ENCODE data around the gene PDE11A.

DNA sequence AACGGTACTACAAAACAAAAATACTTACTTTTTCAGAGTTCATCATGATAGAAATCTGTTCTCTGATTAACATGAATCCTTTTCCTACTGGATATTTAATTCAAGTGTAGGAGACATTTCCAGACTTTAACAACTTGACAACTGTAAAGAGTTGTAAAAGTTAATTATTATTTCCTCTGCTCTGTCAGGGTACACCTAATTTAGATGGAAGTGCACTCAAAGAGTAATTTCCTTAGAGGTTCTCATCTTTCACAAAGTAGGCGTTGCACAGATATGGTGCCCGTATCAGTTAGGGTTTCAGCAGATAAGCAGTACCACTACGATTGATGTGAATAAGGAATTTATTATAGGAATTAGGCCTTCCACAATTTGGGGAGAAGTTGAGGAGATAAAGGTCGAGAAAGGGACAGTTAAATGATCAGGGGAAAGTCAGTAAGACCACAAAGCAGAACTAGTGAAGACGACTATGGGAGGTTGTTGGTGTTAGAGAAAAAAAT lies 16.2 kb upstream of the PDE11A start:
- TF ChIP-seq, protein P1, sequence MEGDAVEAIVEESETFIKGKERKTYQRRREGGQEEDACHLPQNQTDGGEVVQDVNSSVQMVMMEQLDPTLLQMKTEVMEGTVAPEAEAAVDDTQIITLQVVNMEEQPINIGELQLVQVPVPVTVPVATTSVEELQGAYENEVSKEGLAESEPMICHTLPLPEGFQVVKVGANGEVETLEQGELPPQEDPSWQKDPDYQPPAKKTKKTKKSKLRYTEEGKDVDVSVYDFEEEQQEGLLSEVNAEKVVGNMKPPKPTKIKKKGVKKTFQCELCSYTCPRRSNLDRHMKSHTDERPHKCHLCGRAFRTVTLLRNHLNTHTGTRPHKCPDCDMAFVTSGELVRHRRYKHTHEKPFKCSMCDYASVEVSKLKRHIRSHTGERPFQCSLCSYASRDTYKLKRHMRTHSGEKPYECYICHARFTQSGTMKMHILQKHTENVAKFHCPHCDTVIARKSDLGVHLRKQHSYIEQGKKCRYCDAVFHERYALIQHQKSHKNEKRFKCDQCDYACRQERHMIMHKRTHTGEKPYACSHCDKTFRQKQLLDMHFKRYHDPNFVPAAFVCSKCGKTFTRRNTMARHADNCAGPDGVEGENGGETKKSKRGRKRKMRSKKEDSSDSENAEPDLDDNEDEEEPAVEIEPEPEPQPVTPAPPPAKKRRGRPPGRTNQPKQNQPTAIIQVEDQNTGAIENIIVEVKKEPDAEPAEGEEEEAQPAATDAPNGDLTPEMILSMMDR (IDR thresholded peaks at IDR 0.05 in 8 of 11, conservative IDR thresholded peaks at IDR 0.05 in 3 of 11) = no peak
- TF ChIP-seq POLR2AphosphoS5 (IDR thresholded peaks at IDR 0.05) = no peak
